Endodermal cell (in vitro differentiated cells): ENCODE results near the gene RNGTT. TPM values are rescaled to one million over a fixed set of nuclear protein-coding genes. Genes with fewer than 3 reads are reported as not detected.

ENCODE experiments used
- DNase-seq: peaks from one replicate; pipeline ENCODE4 v3.0.0-alpha.2; 2017
- H3K27ac ChIP-seq: 2 replicates; pipeline ENCODE4 v1.5.1; 2013; ENCODE audit warnings: mild to moderate bottlenecking, low read depth, low read length, moderate library complexity
- H3K27me3 ChIP-seq: 2 replicates; pipeline ENCODE4 v1.6.1; 2013; ENCODE audit warnings: mild to moderate bottlenecking, low read length, moderate library complexity; ENCODE audit not compliant: insufficient read depth, control insufficient read depth, poor library complexity, severe bottlenecking
- H3K36me3 ChIP-seq: 2 replicates; pipeline ENCODE4 v1.7.0; 2013; ENCODE audit warnings: mild to moderate bottlenecking, low read length, moderate library complexity; ENCODE audit not compliant: control insufficient read depth, insufficient read depth
- H3K4me1 ChIP-seq: one replicate; pipeline ENCODE4 v1.7.0; 2013; ENCODE audit warnings: low read length; ENCODE audit not compliant: control insufficient read depth, insufficient read depth
- H3K4me3 ChIP-seq: 2 replicates; pipeline ENCODE4 v1.5.1; 2013; ENCODE audit warnings: mild to moderate bottlenecking, low read length, moderate library complexity
- H3K9ac ChIP-seq: 2 replicates; pipeline ENCODE4 v1.6.1; 2013; ENCODE audit warnings: mild to moderate bottlenecking, low read length, moderate library complexity; ENCODE audit not compliant: poor library complexity, severe bottlenecking; ENCODE audit errors: extremely low read depth
- H3K9me3 ChIP-seq: 2 replicates; pipeline ENCODE4 v1.6.1; 2013; ENCODE audit warnings: mild to moderate bottlenecking, low read length, moderate library complexity; ENCODE audit not compliant: control insufficient read depth
- H3K27ac Mint-ChIP-seq: 2 replicates; pipeline ENCODE4 v1.8.0; 2020; ENCODE audit warnings: mixed read lengths
- H3K27me3 Mint-ChIP-seq: 2 replicates; pipeline ENCODE4 v1.8.0; 2021; ENCODE audit warnings: mild to moderate bottlenecking, mixed read lengths; ENCODE audit not compliant: insufficient read depth
- H3K36me3 Mint-ChIP-seq: 2 replicates; pipeline ENCODE4 v1.8.0; 2020; ENCODE audit warnings: low read depth, mixed read lengths
- H3K4me1 Mint-ChIP-seq: 2 replicates; pipeline ENCODE4 v1.8.0; 2020; ENCODE audit warnings: mixed read lengths
- H3K4me3 Mint-ChIP-seq: 2 replicates; pipeline ENCODE4 v1.8.0; 2020; ENCODE audit warnings: mild to moderate bottlenecking, moderate library complexity, mixed read lengths
- H3K9me3 Mint-ChIP-seq: 2 replicates; pipeline ENCODE4 v1.8.0; 2020; ENCODE audit warnings: mild to moderate bottlenecking, mixed read lengths
- CTCF ChIP-seq: fragments of 200-600 bp; sonication (generic); conservative IDR thresholded peaks from 2 replicates; pipeline ENCODE4 v1.5.0; 2021; ENCODE audit warnings: antibody characterized with exemption, mild to moderate bottlenecking
- WGBS, 2 experiments: methylation state at CpG; one replicate each; pipeline versions ENCODE4 v1.1.5 to v1.1.7; 2013; ENCODE audit warnings: missing lambda C conversion rate in 2 of 2, mixed read lengths in 1 of 2; ENCODE audit not compliant: insufficient coverage in 1 of 2, insufficient read length in 1 of 2; 5-methylcytosine and 5-hydroxymethylcytosine counted together
- total RNA-seq, 2 donors: library from RNA; stranded (reverse); fragmentation: NEBNext Ultra II Directional in 1 of 2; extraction: Animal tissue kit (Norgen Biotek cat#: 25700) in 1 of 2; gene quantifications; 2 replicates in 1 of 2; 3 replicates in 1 of 2; pipeline ENCODE4 v1.2.1, GENCODE V29; 2021

RNGTT gene
- total RNA-seq, 2 donors from 2014 or later: 21.5 to 28.7 TPM

GRCh38 chr6:88920088-88920487, 43.3 kb downstream of the RNGTT start:
- TF ChIP-seq CTCF: no peak
- H3K27me3 ChIP-seq: no peaks in the 10 kb centered on the region
- H3K27ac ChIP-seq: no peak overlapping the region
- H3K4me1 ChIP-seq: no peaks in the 10 kb centered on the region
- 100% methylated on average over 1 of the region's 2 CpGs; no CpG with 5 or more reads in 1 of the 2 experiments for WGBS, 2 experiments
- DNase-seq: no peak
- H3K9ac ChIP-seq: no peak overlapping the region
- H3K4me3 Mint-ChIP-seq: no peak overlapping the region
- peaks cover 35% of the 10 kb centered on the region for H3K36me3 Mint-ChIP-seq
- H3K9me3 ChIP-seq: peaks cover 11% of the 10 kb centered on the region
- H3K27me3 Mint-ChIP-seq: no peaks in the 10 kb centered on the region
- no peak overlapping the region for H3K4me3 ChIP-seq
- H3K9me3 Mint-ChIP-seq: peaks cover 4% of the 10 kb centered on the region
- H3K4me1 Mint-ChIP-seq: no peaks in the 10 kb centered on the region
- peaks cover 16% of the 10 kb centered on the region for H3K36me3 ChIP-seq
- no peak overlapping the region for H3K27ac Mint-ChIP-seq

DNA sequence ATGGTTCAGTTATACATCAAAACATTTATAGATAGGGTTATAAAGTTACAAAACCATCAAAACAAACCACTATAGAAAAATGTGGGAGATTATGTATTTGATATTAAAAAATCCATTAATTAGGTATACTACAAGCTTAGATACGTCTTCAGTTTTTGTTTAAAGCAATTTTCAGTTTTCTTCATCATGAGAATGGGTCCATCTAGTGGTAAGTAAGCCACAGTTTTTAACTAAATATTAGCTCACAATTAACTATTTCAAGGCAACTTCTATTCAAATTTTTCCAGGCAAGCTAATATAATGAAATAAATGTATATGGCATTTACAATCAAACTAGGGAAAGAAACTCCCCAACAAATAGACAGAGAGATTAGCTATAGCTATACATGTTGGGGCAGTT, 44.4 kb downstream of the RNGTT start:
- H3K27me3 Mint-ChIP-seq: no peaks in the 10 kb centered on the region
- Histone ChIP-seq H3K27ac (no peak overlapping the region), H3K9me3 (peaks cover 11% of the 10 kb centered on the region), H3K4me3 (no peak overlapping the region), H3K27me3 (no peaks in the 10 kb centered on the region), H3K4me1 (no peaks in the 10 kb centered on the region), H3K36me3 (peaks cover 14% of the 10 kb centered on the region), H3K9ac (no peak overlapping the region)
- WGBS, 2 experiments: 88% methylated on average over 1 of the region's 1 CpG; no CpG with 5 or more reads in 1 of the 2 experiments
- H3K4me1 Mint-ChIP-seq: peaks cover under 1% of the 10 kb centered on the region
- no peak overlapping the region for H3K27ac Mint-ChIP-seq
- H3K36me3 Mint-ChIP-seq: peaks cover 32% of the 10 kb centered on the region
- no peak overlapping the region for H3K4me3 Mint-ChIP-seq
- DNase-seq: no peak
- TF ChIP-seq CTCF: peak; percentile 64
- peaks cover 5% of the 10 kb centered on the region for H3K9me3 Mint-ChIP-seq

DNA sequence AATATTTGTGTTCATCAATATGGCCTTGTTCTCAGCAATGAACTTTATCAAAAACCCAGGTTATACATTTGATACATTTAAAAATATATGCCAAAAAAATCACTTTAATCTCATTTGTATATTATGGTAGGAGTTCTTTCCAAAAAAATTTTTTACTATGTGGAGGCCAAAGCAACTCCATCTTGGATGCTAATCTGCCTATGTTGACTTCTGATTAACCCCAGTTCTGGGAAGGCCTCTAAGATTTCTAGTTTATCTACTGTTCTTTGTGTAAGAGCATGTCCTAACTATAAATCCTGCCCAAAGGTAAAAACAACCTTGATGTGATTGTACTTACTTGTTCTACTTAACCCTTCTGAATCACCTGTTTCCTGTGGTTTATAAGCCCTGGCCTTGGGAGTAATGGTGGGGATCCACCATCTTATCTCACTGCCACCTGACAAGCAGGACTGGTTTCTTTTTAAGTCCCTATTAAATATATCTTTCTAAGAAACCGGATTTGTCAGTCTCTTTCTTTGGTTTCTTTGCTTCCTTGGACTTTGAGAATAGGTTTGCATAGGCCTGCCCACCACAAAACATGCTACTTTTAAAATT, 46.7 kb downstream of the RNGTT start:
- H3K27ac Mint-ChIP-seq: no peak overlapping the region
- Histone ChIP-seq H3K36me3 (no peaks in the 10 kb centered on the region), H3K27ac (no peak overlapping the region), H3K4me3 (no peak overlapping the region), H3K9me3 (peaks cover 5% of the 10 kb centered on the region), H3K4me1 (no peaks in the 10 kb centered on the region), H3K27me3 (no peaks in the 10 kb centered on the region), H3K9ac (no peak overlapping the region)
- peaks cover 10% of the 10 kb centered on the region for H3K4me1 Mint-ChIP-seq
- 88 to 100% methylated on average over 1 of the region's 1 CpG for WGBS, 2 experiments
- no peak for DNase-seq
- peaks cover 5% of the 10 kb centered on the region for H3K9me3 Mint-ChIP-seq
- H3K4me3 Mint-ChIP-seq: no peak overlapping the region
- TF ChIP-seq CTCF: no peak
- H3K36me3 Mint-ChIP-seq: peaks cover 18% of the 10 kb centered on the region
- no peaks in the 10 kb centered on the region for H3K27me3 Mint-ChIP-seq
